Keratinocyte (primary cell): Measurements from ENCODE around the gene VPS4B. TPM values are rescaled to one million over a fixed set of nuclear protein-coding genes. Genes with fewer than 3 reads are reported as not detected.

Experiments used
- DNase-seq: peaks from one replicate; pipeline ENCODE4 v3.0.0-alpha.2; 2011; ENCODE audit warnings: low read depth, missing footprints, low spot score
- FAIRE-seq: peaks from 2 replicates; lab custom pipeline; 2011; peaks lifted over from hg19 to GRCh38; lab: Jason Lieb, UNC
- H2AFZ ChIP-seq: 2 replicates; pipeline ENCODE4 v1.6.0; 2012; ENCODE audit warnings: low read length, control low read depth, inconsistent platforms; ENCODE audit not compliant: control insufficient read depth
- H3K27ac ChIP-seq: 2 replicates; pipeline ENCODE4 v1.5.1; 2011; ENCODE audit warnings: low read length; ENCODE audit not compliant: control insufficient read depth, insufficient read depth
- H3K27me3 ChIP-seq: 3 replicates; pipeline ENCODE4 v1.6.0; 2011; ENCODE audit warnings: low read length; ENCODE audit not compliant: control insufficient read depth, insufficient read depth; ENCODE audit errors: extremely low read depth
- H3K36me3 ChIP-seq, 2 experiments: 2 replicates in 1 of 2; 3 replicates in 1 of 2; pipeline ENCODE4 v1.5.1; 2011; ENCODE audit warnings: low read length in 2 of 2, mild to moderate bottlenecking in 1 of 2; ENCODE audit not compliant: control insufficient read depth in 2 of 2, insufficient read depth in 2 of 2; ENCODE audit errors: extremely low read depth in 1 of 2
- H3K4me1 ChIP-seq: 3 replicates; pipeline ENCODE4 v1.5.1; 2011; ENCODE audit warnings: low read length; ENCODE audit not compliant: control insufficient read depth, insufficient read depth; ENCODE audit errors: extremely low read depth
- H3K4me2 ChIP-seq: 3 replicates; pipeline ENCODE4 v1.6.0; 2011; ENCODE audit warnings: low read depth, low read length; ENCODE audit not compliant: control insufficient read depth, insufficient read depth; ENCODE audit errors: extremely low read depth
- H3K4me3 ChIP-seq, 3 experiments: fragments of 200-600 bp in 1 of 3; sonication (generic) in 1 of 3; 2 replicates in 2 of 3; 3 replicates in 1 of 3; pipeline ENCODE4 v1.5.1; 2011 to 2016; ENCODE audit warnings: low read length in 3 of 3, mild to moderate bottlenecking in 3 of 3, control low read depth in 2 of 3, inconsistent platforms in 1 of 3, low read depth in 1 of 3, mixed read lengths in 1 of 3, mixed run types in 1 of 3, moderate library complexity in 1 of 3; ENCODE audit not compliant: control insufficient read depth in 2 of 3, insufficient read depth in 2 of 3; ENCODE audit errors: extremely low read depth in 1 of 3
- H3K79me2 ChIP-seq: 2 replicates; pipeline ENCODE4 v1.6.0; 2012; ENCODE audit warnings: low read length; ENCODE audit not compliant: control insufficient read depth, insufficient read depth
- H3K9ac ChIP-seq: 3 replicates; pipeline ENCODE4 v1.6.0; 2011; ENCODE audit warnings: low read length; ENCODE audit not compliant: control insufficient read depth, insufficient read depth; ENCODE audit errors: extremely low read depth
- H3K9me1 ChIP-seq: 3 replicates; pipeline ENCODE4 v1.6.0; 2011; ENCODE audit warnings: low read length; ENCODE audit not compliant: control insufficient read depth, insufficient read depth; ENCODE audit errors: extremely low read depth
- H3K9me3 ChIP-seq: 2 replicates; pipeline ENCODE4 v1.5.1; 2012; ENCODE audit warnings: low read depth, low read length; ENCODE audit not compliant: control insufficient read depth
- H4K20me1 ChIP-seq: 3 replicates; pipeline ENCODE4 v1.6.0; 2011; ENCODE audit warnings: low read length; ENCODE audit not compliant: control insufficient read depth, insufficient read depth; ENCODE audit errors: extremely low read depth
- CTCF ChIP-seq, 3 experiments: IDR thresholded peaks in 1 of 3; conservative IDR thresholded peaks in 1 of 3; optimal IDR thresholded peaks in 1 of 3; 2 replicates in 2 of 3; 3 replicates in 1 of 3; pipeline versions ENCODE3 to v1.5.1; 2011; ENCODE audit warnings: low read length in 3 of 3, mild to moderate bottlenecking in 3 of 3, moderate library complexity in 2 of 3, control low read depth in 1 of 3, inconsistent platforms in 1 of 3; ENCODE audit not compliant: insufficient read depth in 2 of 3; ENCODE audit errors: extremely low read depth in 1 of 3
- EZH2 ChIP-seq: IDR thresholded peaks from one replicate; pipeline ENCODE4 v1.6.1; 2012; ENCODE audit warnings: inconsistent platforms, mild to moderate bottlenecking, low read length, moderate library complexity
- dilution Hi-C: fragments of 300-500 bp; cut with MboI; formaldehyde crosslinking; loops from one replicate; pipeline ENCODE4 v1.7.0; 2020; ENCODE audit warnings: low sequenced_read_pairs; ENCODE audit not compliant: extremely low pct_ligation_motif_present
- polyA plus RNA-seq, 5 experiments: library from polyadenylated mRNA; depleted of rRNA in 3 of 5; stranded (reverse) in 3 of 5; stranded (forward) in 1 of 5; unstranded in 1 of 5; fragments of >200 nt; gene quantifications; 1 replicate in 1 of 5; 2 replicates in 3 of 5; 3 replicates in 1 of 5; pipeline versions ENCODE4 v1.2.1 to v1.2.3, GENCODE V29; 2011 to 2012; ENCODE audit warnings: missing spikeins in 2 of 5, low read depth in 1 of 5, low replicate concordance in 1 of 5

Gene VPS4B
- polyA plus RNA-seq, 1 donor (not counting 4 experiments of a cell fraction or from before 2014, with no cell fraction given): 65.3 TPM

DNA sequence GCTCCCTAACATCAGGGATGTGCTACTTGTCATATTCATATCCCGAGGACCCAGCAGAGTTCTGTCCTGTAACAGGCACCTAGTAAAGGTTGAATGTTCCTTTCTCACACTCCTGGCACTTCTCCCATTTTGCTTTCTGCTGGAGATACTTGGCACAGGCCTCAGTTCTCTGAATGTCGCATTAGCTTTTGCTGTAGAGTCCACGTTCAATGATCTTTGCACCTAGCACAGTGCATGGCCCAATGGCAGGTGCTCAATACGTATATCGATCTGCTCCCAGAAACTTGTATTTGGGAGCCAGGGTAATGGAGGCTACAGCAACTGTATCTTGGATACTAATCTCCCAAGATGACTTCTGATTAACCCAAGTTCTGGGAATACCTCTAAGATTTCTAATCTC lies 24.8 kb upstream of the VPS4B start:
- Histone ChIP-seq H3K4me1 (peaks cover 33% of the 10 kb centered on the region), H3K9me3 (no peaks in the 10 kb centered on the region), H2AFZ (no peak overlapping the region), H3K9ac (no peak overlapping the region), H3K9me1 (no peaks in the 10 kb centered on the region), H3K36me3 (no peaks in the 10 kb centered on the region), H3K27ac (no peak overlapping the region), H4K20me1 (no peaks in the 10 kb centered on the region), H3K27me3 (no peaks in the 10 kb centered on the region), H3K79me2 (no peaks in the 10 kb centered on the region), H3K4me3 (no peak overlapping the region), H3K4me2 (no peak overlapping the region)
- dilution Hi-C loops: no loop called here
- FAIRE-seq (peak; percentile 41), DNase-seq (no peak)
- TF ChIP-seq EZH2 (no peak), CTCF (optimal IDR thresholded peaks at IDR 0.05 in 1 of 3, IDR thresholded peaks at IDR 0.05 in 1 of 3, conservative IDR thresholded peaks at IDR 0.05 in 1 of 3; ENCODE audit: extremely low read depth in 1 of 3, insufficient read depth in 2 of 3, low read length in 3 of 3) (no peak)

- TF ChIP-seq EZH2 (no peak), CTCF (optimal IDR thresholded peaks at IDR 0.05 in 1 of 3, IDR thresholded peaks at IDR 0.05 in 1 of 3, conservative IDR thresholded peaks at IDR 0.05 in 1 of 3; ENCODE audit: extremely low read depth in 1 of 3, insufficient read depth in 2 of 3, low read length in 3 of 3) (no peak)
- no peak overlapping the region for H3K4me2 ChIP-seq
- H3K27ac ChIP-seq: no peak overlapping the region
- no peaks in the 10 kb centered on the region for H3K9me3 ChIP-seq
- no peaks in the 10 kb centered on the region for H3K36me3 ChIP-seq
- peaks cover 25% of the 10 kb centered on the region for H3K4me1 ChIP-seq
- no peak overlapping the region for H2AFZ ChIP-seq
- FAIRE-seq (no peak), DNase-seq (no peak)
- H4K20me1 ChIP-seq: no peaks in the 10 kb centered on the region
- H3K79me2 ChIP-seq: no peaks in the 10 kb centered on the region
- dilution Hi-C loops: no loop called here
- H3K9me1 ChIP-seq: no peaks in the 10 kb centered on the region
- H3K9ac ChIP-seq: no peak overlapping the region
- no peak overlapping the region for H3K4me3 ChIP-seq
- no peaks in the 10 kb centered on the region for H3K27me3 ChIP-seq
Measured at GRCh38 chr18:63446266-63446665, 24.0 kb upstream of the VPS4B start.
